K562 (cell line): Measurements from ENCODE around the gene ARL3. TPM values are rescaled to one million over a fixed set of nuclear protein-coding genes. Genes with fewer than 3 reads are reported as not detected.

Experiments used
- ATAC-seq: fragments of 200-7000 bp; cut with Tn5 transposase; 3 replicates; pipeline ENCODE4 v1.9.1; 2020; ENCODE audit warnings: moderate library complexity
- BruUV-seq: library from RNA; stranded (reverse); fragments of 400-500 nt; replicated peaks from 2 replicates; lab custom pipeline; 2021; lab: Mats Ljungman, UMichigan
- CTCF ChIA-PET: fragments of 300-600 bp; formaldehyde crosslinking; extraction: SDS; loops from one replicate; lab custom pipeline; 2021; ENCODE audit warnings: low intra/inter-chr PET ratio; lab: Yijun Ruan, JAX
- POLR2A ChIA-PET: fragments of 300-600, 350-650 bp; sonication (Branson Sonifier 250); formaldehyde crosslinking; extraction: SDS; loops from one replicate; lab custom pipeline; 2021; ENCODE audit warnings: antibody characterized with exemption, inconsistent platforms; lab: Yijun Ruan, JAX
- DNase-seq, 4 experiments: peaks; one replicate each; pipeline versions ENCODE4 v3.0.0 to v3.0.0-alpha.2; 2011 to 2018; ENCODE audit warnings: low spot score in 3 of 4, mixed read lengths in 3 of 4; ENCODE audit errors: extremely low read depth in 1 of 4
- FAIRE-seq: peaks from 2 replicates; lab custom pipeline; 2011; peaks lifted over from hg19 to GRCh38; lab: Jason Lieb, UNC
- H2AFZ ChIP-seq: 2 replicates; pipeline ENCODE4 v1.6.0; 2011; ENCODE audit warnings: low read depth, low read length, control low read depth, inconsistent platforms
- H3K27ac ChIP-seq: fragments of 200-600 bp; 3 replicates; pipeline ENCODE4 v1.8.0; 2011; ENCODE audit warnings: low read depth, mild to moderate bottlenecking, control low read depth, inconsistent platforms, low read length, moderate library complexity, mixed read lengths; ENCODE audit errors: extremely low read depth
- H3K27me3 ChIP-seq, 2 experiments: fragments of 300-600 bp in 1 of 2; 2 replicates in 1 of 2; 3 replicates in 1 of 2; pipeline versions ENCODE4 v1.6.0 to v1.8.0; 2011; ENCODE audit warnings: inconsistent platforms in 2 of 2, low read length in 2 of 2, mild to moderate bottlenecking in 1 of 2, mixed read lengths in 1 of 2, moderate library complexity in 1 of 2; ENCODE audit not compliant: control insufficient read depth in 2 of 2, insufficient read depth in 2 of 2
- H3K36me3 ChIP-seq: fragments of 300-600 bp; 3 replicates; pipeline ENCODE4 v1.8.0; 2011; ENCODE audit warnings: mild to moderate bottlenecking, low read length, inconsistent platforms; ENCODE audit not compliant: control insufficient read depth, insufficient read depth
- H3K4me1 ChIP-seq, 2 experiments: fragments of 200-600 bp in 1 of 2; replicated peaks in 1 of 2; 2 replicates in 1 of 2; 3 replicates in 1 of 2; pipeline versions ENCODE4 v1.5.1 to v1.8.0; 2011; ENCODE audit warnings: inconsistent platforms in 2 of 2, low read length in 2 of 2, mild to moderate bottlenecking in 1 of 2, mixed read lengths in 1 of 2, moderate library complexity in 1 of 2; ENCODE audit not compliant: control insufficient read depth in 2 of 2, insufficient read depth in 2 of 2
- H3K4me2 ChIP-seq: 2 replicates; pipeline ENCODE4 v1.6.1; 2011; ENCODE audit warnings: low read length, control low read depth, inconsistent platforms, mixed read lengths; ENCODE audit not compliant: insufficient read depth
- H3K4me3 ChIP-seq: fragments of 200-600 bp; sonication (generic), shearing (Covaris generic); 2 replicates; pipeline ENCODE4 v1.5.1; 2016; ENCODE audit warnings: control low read depth, inconsistent platforms
- H3K79me2 ChIP-seq: fragments of 200-600 bp; 3 replicates; pipeline ENCODE4 v1.8.0; 2011; ENCODE audit warnings: low read length, inconsistent platforms; ENCODE audit not compliant: control insufficient read depth, insufficient read depth
- H3K9ac ChIP-seq, 2 experiments: 2 replicates each; pipeline versions ENCODE4 v1.6.0 to v1.6.1; 2011; ENCODE audit warnings: low read depth in 2 of 2, low read length in 2 of 2, control low read depth in 1 of 2, inconsistent platforms in 1 of 2, mild to moderate bottlenecking in 1 of 2, mixed read lengths in 1 of 2; ENCODE audit not compliant: insufficient read depth in 1 of 2
- H3K9me1 ChIP-seq: one replicate; pipeline ENCODE4 v1.6.0; 2011; ENCODE audit warnings: inconsistent platforms, mild to moderate bottlenecking, low read length, moderate library complexity; ENCODE audit not compliant: control insufficient read depth, insufficient read depth
- H3K9me3 ChIP-seq: replicated peaks from 2 replicates; pipeline ENCODE4 v1.5.1; 2011; ENCODE audit warnings: low read depth, low read length, inconsistent platforms; ENCODE audit not compliant: control insufficient read depth, insufficient read depth
- H4K20me1 ChIP-seq: replicated peaks from 2 replicates; pipeline ENCODE4 v1.6.1; 2011; ENCODE audit warnings: low read length, inconsistent platforms, mixed read lengths; ENCODE audit not compliant: control insufficient read depth, insufficient read depth
- ETV6 ChIP-seq, 3 experiments: fragments of 150-350 bp in 1 of 3; sonication (generic) in 1 of 3; formaldehyde crosslinking in 1 of 3; IDR thresholded peaks; 2 replicates each; pipeline versions ENCODE4 v1.6.1 to v1.8.0; 2014 to 2022; ENCODE audit warnings: borderline replicate concordance in 2 of 3, low read depth in 2 of 3, antibody characterized with exemption in 1 of 3, low read length in 1 of 3, mild to moderate bottlenecking in 1 of 3, missing genetic modification reagents in 1 of 3
- FOXA3 ChIP-seq, 2 experiments: fragments of 450-650 bp in 1 of 2; sonication (generic) in 1 of 2; formaldehyde crosslinking; IDR thresholded peaks in 1 of 2; conservative IDR thresholded peaks in 1 of 2; 2 replicates each; pipeline versions ENCODE4 v1.4.0 to v1.8.0; 2020 to 2022; ENCODE audit warnings: mild to moderate bottlenecking in 2 of 2, missing genetic modification reagents in 1 of 2
- MCM3 ChIP-seq: fragments of 450-650 bp; IDR thresholded peaks from 2 replicates; pipeline ENCODE4 v1.6.1; 2016
- NR2C2 ChIP-seq, 2 experiments: fragments of 200-800 bp in 1 of 2; sonication (Bioruptor generic) in 1 of 2; sonication (generic) in 1 of 2; formaldehyde crosslinking in 1 of 2; IDR thresholded peaks; 2 replicates each; pipeline versions ENCODE4 v1.6.1 to v1.8.0; 2016 to 2022; ENCODE audit warnings: mild to moderate bottlenecking in 1 of 2, missing compliant biosample characterization in 1 of 2, missing genetic modification characterization in 1 of 2, missing genetic modification reagents in 1 of 2
- TAL1 ChIP-seq: fragments of 450-650 bp; IDR thresholded peaks from 2 replicates; pipeline ENCODE4 v1.6.1; 2016; ENCODE audit warnings: mild to moderate bottlenecking
- XRCC4 ChIP-seq: IDR thresholded peaks from one replicate; pipeline ENCODE4 v1.6.1; 2011; ENCODE audit not compliant: insufficient read depth, insufficient read length; ENCODE audit errors: extremely low read depth
- ZFP1 ChIP-seq: fragments of 450-650 bp; formaldehyde crosslinking; IDR thresholded peaks from 2 replicates; pipeline ENCODE4 v1.4.0; 2020; ENCODE audit warnings: mild to moderate bottlenecking, mixed read lengths
- ZNF445 ChIP-seq: fragments of 250-450 bp; sonication (Bioruptor Pico); IDR thresholded peaks from 2 replicates; pipeline ENCODE4 v1.4.0; 2020; ENCODE audit warnings: low read depth, mild to moderate bottlenecking, moderate library complexity
- WGBS: fragments of 100-300 bp; shearing (Covaris generic); methylation state at CpG from one replicate; pipeline ENCODE4 v1.1.6; 2016; ENCODE audit warnings: low coverage, mixed read lengths; ENCODE audit not compliant: insufficient coverage; ENCODE audit errors: missing lambda C conversion rate; 5-methylcytosine and 5-hydroxymethylcytosine counted together
- in situ Hi-C: fragments of 300-500 bp; cut with MboI; formaldehyde crosslinking; loops from 4 replicates; pipeline ENCODE4 v1.15.0; 2018; ENCODE audit warnings: inconsistent platforms, mixed read lengths
- intact Hi-C: fragments of 100-400 bp; cut with micrococcal nuclease; formaldehyde crosslinking; loops from 2 replicates; pipeline ENCODE4 v1.14.2; 2022
- polyA plus RNA-seq, 8 experiments: library from polyadenylated mRNA; depleted of rRNA in 4 of 8; stranded (reverse) in 5 of 8; unstranded in 3 of 8; fragments of >200 nt; fragmentation: Nextera tagmentation in 2 of 8; fragmentation: Illumina TruSeq in 1 of 8; extraction: Ambion mirVana in 2 of 8; extraction: Trizol in 1 of 8; gene quantifications; 2 replicates each; pipeline versions ENCODE4 v1.2.1 to v1.2.3, GENCODE V29; 2011 to 2014; ENCODE audit warnings: inconsistent platforms in 1 of 8, missing spikeins in 1 of 8
- total RNA-seq, 7 experiments: library from RNA; depleted of rRNA in 6 of 7; stranded (reverse); fragments of >200 nt in 6 of 7; fragmentation: Illumina TruSeq in 2 of 7; extraction: Trizol in 2 of 7; gene quantifications; 2 replicates each; pipeline versions ENCODE4 v1.2.1 to v1.2.3, GENCODE V29; 2011 to 2021; ENCODE audit warnings: low replicate concordance in 1 of 7
- TF ChIP-seq, protein P1 (sequence below): fragments of 450-650 bp; IDR thresholded peaks from 2 replicates; pipeline ENCODE4 v1.6.1; 2018; ENCODE audit warnings: mild to moderate bottlenecking, low read depth; ENCODE audit not compliant: partially characterized antibody

ARL3 gene
- total and polyA plus RNA-seq, 9 of the 15 experiments (the other 6 are each of a cell fraction or from before 2014, with no cell fraction given): 2.9 to 8.9 (median 4.8) TPM

DNA sequence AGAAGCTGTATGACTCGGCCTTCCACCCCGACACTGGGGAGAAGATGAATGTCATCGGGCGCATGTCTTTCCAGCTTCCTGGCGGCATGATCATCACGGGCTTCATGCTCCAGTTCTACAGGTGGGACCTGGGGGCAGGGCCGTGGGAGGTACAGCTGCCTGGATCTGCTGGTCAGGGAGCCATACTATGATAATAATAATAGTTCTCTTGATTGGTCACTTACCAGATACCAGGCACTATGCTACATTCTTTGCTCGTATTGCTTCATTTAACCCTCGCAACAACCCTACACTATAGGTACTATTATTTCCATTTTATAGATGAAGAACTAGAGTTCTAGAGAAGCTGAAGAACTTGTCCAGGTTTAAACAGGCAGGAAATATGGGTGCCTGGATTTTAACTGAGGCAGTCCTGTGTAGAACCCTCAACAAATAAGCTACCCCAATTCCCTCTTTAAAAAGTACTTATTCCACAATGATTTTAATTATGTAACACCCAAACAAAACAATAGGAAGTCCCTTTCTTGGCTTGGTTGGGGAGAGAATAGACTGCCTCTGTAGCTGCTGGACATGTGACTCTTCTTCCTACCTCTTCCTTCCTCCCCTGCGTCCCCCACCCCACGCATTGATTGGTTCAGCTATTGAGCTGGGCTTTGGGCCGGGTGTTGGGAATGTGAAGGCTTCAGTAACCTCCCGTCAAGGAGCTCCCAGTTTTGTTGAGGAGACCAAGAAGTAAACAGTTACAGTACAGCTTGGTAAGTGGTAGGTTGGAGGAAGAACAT is 13.0 kb upstream of the ARL3 start:
- no peak for TF ChIP-seq NR2C2 (CRISPR knock-in tag; IDR thresholded peaks at IDR 0.05)
- TF ChIP-seq NR2C2 (tag; IDR thresholded peaks at IDR 0.05): no peak
- TF ChIP-seq, protein P1, sequence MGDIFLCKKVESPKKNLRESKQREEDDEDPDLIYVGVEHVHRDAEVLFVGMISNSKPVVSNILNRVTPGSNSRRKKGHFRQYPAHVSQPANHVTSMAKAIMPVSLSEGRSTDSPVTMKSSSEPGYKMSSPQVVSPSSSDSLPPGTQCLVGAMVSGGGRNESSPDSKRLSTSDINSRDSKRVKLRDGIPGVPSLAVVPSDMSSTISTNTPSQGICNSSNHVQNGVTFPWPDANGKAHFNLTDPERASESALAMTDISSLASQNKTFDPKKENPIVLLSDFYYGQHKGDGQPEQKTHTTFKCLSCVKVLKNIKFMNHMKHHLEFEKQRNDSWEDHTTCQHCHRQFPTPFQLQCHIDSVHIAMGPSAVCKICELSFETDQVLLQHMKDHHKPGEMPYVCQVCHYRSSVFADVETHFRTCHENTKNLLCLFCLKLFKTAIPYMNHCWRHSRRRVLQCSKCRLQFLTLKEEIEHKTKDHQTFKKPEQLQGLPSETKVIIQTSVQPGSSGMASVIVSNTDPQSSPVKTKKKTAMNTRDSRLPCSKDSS: no peak
- TF ChIP-seq XRCC4: no peak
- no peak for TF ChIP-seq ETV6 (IDR thresholded peaks at IDR 0.05; ENCODE audit: borderline replicate concordance in 1 of 2, low read depth in 2 of 2, low read length in 1 of 2)
- no peak for TF ChIP-seq ETV6 (CRISPR knock-in tag; IDR thresholded peaks at IDR 0.05; ENCODE audit: borderline replicate concordance)
- no peak for TF ChIP-seq ZFP1
- no peak for TF ChIP-seq FOXA3 (CRISPR knock-in tag; conservative IDR thresholded peaks at IDR 0.05 in 1 of 2, IDR thresholded peaks at IDR 0.05 in 1 of 2)
- no peak for TF ChIP-seq TAL1
- no peak for TF ChIP-seq MCM3
- no peak for TF ChIP-seq ZNF445 (CRISPR knock-in tag)
- Histone ChIP-seq H3K27ac (no peak overlapping the region), H3K4me3 (no peak overlapping the region), H3K9ac (no peak overlapping the region), H2AFZ (no peak overlapping the region), H3K9me3 (no peaks in the 10 kb centered on the region), H3K4me2 (no peak overlapping the region), H3K4me1 (peaks cover 0 to 5% of the 10 kb centered on the region in 2 experiments; a peak in 1 of 5 replicates), H3K9me1 (no peaks in the 10 kb centered on the region), H3K27me3 (no peaks in the 10 kb centered on the region), H3K79me2 (peaks cover 6% of the 10 kb centered on the region; the same call in 1 of the 3 replicates), H3K36me3 (peaks cover 53% of the 10 kb centered on the region), H4K20me1 (no peaks in the 10 kb centered on the region)
- ChIA-PET POLR2A (no interaction called here), CTCF (no interaction called here)
- WGBS: 80% methylated on average over 8 of the region's 13 CpGs
- intact Hi-C loops (loop anchor here (5.0 kb wide), 4 partner anchors 105 to 515 kb away; partner anchors contain the start of gene CNNM2), in situ Hi-C loops (loop anchor here (5.0 kb wide), 2 partner anchors 105 to 340 kb away; no protein-coding TSS in a partner anchor)
- ATAC-seq (no peak), FAIRE-seq (no peak), DNase-seq (no peak)
- BruUV-seq: no TSS peak
